ENCODE data around the gene PGLYRP3.

PGLYRP3 gene

DNA sequence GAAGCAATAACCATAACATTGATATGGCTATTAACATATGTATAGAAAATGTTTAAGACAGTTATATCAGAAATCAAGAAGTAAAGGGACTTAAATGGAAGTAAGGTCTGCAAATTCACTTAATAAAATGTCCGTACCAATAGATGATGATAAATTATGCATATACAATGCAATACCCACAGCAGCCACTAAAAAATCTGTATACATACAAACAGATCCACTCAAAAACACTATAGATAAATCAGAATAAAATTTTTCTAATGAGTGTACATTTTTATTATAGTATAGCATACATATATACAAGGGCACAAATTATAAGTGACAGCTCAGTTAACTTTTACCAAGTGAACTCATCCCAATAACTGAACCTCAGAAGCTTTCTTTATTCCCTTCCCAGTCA is 47.3 kb downstream of the PGLYRP3 start:
- no peak overlapping the region for H3K27ac ChIP-seq
- DNase-seq (ENCODE audit: low read depth, low spot score), result no peak

DNA sequence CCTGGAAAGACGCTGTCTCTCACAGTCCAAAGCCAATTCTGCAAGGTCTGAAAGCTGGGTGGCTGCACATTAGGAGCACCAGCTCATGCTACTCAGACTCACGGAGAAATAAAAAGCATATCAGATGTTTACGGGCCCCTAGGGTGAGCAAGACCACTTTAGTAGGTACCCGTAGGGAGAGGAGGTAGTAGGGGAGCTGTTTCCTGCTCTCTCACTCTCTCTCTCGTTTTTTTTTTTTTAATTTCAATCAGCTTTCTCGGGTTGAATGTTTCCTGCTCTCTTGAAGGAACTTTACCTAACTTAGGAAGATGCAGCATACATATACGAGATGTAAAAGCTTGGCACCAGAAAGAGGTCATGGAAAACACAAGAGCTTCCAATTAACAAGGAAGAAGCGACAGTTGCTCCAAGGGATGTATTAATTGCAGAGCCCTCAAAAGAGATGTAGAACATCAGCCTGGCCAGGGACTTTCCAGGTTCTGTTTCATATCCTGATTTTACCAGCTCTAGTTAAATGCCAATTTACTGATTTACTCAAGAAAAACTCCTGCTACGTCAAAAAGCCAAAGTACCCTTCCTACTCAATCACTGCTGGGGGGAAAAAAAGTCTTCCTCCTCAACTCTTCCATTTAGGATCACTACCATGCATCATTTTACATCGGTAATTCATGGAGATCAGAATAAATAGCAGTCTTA is 50.1 kb downstream of the PGLYRP3 start:
- no peak for DNase-seq (ENCODE audit: low read depth, low spot score)
- no peak overlapping the region for H3K27ac ChIP-seq

DNA sequence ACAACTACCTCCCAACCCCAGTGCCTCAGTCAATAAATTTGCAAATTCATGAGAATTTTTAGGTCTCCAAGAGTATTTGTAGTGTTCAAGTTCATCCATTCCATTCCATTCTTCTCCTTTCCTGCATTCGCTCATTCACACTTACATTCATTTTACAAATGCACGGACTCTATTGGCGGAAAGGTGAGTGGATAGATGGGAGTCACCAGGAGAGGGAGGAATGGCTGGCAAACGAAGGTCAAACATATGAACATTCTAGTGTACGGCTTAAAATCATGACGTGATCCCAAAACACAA is 50.7 kb downstream of the PGLYRP3 start:
- DNase-seq (ENCODE audit: low read depth, low spot score), result no peak
- H3K27ac ChIP-seq, result no peak overlapping the region

DNA sequence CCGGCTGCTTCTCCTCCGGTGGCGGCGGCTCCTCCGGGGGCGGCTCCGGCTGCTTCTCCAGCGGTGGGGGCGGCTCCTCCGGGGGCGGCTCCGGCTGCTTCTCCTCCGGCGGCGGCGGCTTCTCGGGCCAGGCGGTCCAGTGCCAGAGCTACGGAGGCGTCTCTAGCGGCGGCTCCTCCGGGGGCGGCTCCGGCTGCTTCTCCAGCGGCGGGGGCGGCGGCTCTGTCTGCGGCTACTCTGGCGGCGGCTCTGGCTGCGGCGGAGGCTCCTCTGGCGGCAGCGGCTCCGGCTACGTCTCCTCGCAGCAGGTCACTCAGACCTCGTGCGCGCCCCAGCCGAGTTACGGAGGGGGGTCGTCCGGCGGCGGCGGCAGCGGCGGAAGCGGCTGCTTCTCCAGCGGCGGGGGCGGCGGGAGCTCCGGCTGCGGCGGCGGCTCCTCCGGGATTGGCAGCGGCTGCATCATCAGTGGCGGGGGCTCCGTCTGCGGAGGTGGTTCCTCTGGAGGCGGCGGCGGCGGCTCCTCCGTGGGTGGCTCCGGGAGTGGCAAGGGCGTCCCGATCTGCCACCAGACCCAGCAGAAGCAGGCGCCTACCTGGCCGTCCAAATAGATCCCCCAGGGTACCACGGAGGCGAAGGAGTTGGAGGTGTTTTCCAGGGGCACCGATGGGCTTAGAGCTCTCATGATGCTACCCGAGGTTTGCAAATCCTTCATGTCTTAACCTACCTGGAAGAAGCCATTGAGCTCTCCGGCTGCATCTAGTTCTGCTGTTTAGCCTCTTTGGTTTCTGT is 51.3 kb downstream of the PGLYRP3 start:
- no peak for DNase-seq (ENCODE audit: low read depth, low spot score)

DNA sequence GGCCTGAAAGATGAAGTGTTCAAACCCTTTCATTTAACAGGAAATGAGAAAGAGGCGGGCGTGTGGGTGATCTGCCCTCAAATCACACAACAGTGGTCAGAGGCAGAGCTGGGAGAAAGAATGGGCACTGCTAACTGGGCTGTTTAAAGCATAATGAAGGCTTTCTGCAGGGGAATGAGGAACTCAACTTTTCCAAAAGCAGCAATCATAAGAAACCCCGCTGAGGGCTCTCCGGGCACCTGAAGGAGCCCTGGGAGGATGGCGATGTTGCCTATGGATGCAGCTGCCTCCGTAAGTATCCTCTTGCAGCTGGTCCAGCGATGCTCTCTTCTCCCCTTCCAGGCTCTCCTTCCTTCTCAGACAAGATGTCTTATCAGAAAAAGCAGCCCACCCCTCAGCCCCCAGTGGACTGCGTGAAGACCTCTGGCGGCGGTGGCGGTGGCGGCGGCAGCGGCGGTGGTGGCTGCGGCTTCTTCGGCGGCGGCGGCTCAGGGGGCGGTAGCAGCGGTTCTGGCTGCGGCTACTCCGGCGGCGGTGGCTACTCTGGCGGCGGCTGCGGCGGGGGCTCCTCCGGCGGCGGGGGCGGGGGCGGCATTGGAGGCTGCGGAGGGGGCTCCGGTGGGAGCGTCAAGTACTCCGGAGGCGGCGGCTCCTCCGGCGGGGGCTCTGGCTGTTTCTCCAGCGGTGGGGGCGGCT is 52.0 kb downstream of the PGLYRP3 start:
- DNase-seq (ENCODE audit: low read depth, low spot score), result no peak
- H3K27ac ChIP-seq, result no peak overlapping the region

More for the DNA sequence above, 51.3 kb downstream of the PGLYRP3 start:
- H3K27ac ChIP-seq, result no peak overlapping the region

DNA sequence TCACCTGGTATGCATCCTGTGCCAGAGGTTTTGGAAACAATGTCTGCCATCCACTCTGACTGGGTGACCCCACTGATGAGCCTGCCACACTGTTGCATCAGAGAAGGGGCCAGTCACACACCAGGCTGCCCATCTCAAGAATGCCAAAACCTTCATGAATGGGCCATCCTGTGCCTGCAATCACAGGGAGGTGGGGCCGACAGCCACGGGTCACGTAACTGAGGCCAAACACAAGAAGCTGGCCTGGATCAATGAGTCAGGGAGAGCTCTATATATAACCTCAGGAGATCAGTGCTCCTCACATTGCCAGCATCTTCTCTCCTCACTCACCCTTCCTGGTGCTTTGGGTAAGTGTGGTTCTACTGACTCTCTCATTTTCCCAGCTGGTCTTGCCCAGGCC is 53.4 kb downstream of the PGLYRP3 start, which contains the start of gene LORICRIN:
LORICRIN (plus strand) TSS at position 301 of the 400 bp plus-strand sequence. CDS start 1,263 bp downstream, outside the sequence.
- DNase-seq (ENCODE audit: low read depth, low spot score), result no peak
- no peak within 1 kb of the TSS for H3K27ac ChIP-seq

DNA sequence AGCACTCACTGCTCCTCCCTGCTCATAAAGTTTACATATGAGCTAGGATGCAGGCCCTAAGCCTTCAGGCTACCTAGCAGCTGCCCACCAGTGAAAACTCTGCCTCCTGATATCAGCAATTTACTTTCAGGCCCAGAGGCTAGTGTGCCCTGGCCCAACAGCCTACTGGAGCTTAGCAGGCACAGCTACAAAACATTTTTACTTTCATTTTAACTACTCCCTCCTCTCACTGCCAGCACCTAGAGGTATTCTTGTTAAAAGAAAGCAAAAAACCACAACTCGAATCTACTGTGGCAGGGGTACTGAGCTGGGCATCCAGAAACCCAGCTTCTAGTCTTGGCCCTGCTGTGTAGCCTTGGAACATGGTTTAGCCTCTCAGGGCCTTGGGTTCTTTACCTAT is 59.1 kb downstream of the PGLYRP3 start:
- DNase-seq (ENCODE audit: low read depth, low spot score), result no peak
- no peak overlapping the region for H3K27ac ChIP-seq

DNA sequence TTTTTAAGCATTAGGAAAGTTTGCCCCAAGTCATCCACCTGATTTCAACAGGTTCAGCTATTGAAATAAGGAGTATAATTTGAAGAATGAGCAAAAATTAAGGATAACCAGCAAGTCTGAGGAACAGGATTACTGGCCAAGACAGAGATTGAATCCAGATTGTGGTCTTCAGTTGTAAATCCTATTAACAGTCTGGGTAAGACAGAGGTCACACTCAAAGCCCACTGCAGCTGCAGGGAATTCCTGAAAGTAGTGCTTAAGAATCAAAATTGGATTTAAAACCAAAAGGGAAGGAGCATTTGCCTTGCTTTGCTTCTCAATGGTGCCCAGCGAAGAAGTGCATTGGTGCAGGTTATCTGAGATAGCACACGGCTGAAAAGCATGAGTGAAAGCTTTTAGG is 59.7 kb downstream of the PGLYRP3 start:
- H3K27ac ChIP-seq, result no peak overlapping the region
- DNase-seq (ENCODE audit: low read depth, low spot score), result no peak

DNA sequence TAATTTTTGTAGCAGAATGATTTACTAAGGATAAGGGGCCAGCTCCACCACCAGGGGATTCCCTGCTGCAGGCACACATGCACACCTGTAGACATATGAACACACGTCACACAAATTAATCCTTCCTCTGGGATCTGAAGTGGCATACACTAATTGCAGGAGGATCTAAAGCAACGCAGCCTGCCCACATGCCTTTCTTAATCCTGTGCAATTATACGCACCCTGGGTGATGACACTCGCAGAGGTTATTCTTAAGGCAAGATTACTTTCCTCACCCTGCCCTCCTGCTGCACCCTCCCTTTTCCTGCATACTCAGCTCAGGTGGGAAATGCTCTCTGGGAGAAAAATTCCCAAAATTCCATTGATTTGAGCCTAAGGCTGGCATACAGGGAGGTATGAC is 60.8 kb downstream of the PGLYRP3 start:
- no peak for DNase-seq (ENCODE audit: low read depth, low spot score)
- no peak overlapping the region for H3K27ac ChIP-seq

DNA sequence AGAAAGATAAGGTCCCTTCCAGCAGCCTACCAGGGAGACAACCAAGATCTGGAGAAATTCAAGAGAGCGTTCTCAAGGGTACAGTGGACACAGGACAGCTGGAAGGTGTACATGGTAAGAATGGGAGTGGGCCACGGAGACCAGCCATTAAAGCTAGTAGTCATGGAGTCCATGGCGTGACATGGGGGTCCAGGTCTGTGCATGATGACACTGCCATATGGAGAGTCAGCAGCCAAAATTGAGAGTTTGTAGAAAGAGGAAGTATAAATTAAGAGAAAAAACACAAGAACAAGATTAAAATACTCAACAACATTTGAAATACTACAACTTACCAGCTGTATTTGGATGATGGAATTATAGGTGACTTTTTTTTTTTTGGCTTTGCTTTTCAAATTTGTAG is 61.2 kb downstream of the PGLYRP3 start:
- DNase-seq (ENCODE audit: low read depth, low spot score), result no peak
- H3K27ac ChIP-seq, result no peak overlapping the region

DNA sequence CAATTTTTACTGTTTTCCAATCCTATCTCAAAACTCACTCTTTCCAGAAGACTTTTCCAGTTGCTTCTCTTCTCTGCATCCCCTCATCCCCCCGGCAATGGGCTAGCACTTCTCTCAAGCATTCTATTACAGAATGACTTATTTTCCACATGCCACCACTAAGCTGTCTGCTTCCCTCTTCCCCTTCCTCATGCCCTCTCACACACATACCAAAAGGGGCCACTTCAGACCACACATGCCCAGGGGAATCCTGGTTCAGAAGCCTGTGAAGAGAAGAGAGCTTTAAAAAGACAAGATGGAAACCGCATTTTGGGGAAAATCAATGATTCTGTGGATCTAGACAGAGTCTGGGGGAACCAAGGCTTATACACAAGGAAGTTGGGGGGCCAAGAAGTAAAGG is 61.7 kb downstream of the PGLYRP3 start:
- DNase-seq (ENCODE audit: low read depth, low spot score), result no peak
- no peak overlapping the region for H3K27ac ChIP-seq

DNA sequence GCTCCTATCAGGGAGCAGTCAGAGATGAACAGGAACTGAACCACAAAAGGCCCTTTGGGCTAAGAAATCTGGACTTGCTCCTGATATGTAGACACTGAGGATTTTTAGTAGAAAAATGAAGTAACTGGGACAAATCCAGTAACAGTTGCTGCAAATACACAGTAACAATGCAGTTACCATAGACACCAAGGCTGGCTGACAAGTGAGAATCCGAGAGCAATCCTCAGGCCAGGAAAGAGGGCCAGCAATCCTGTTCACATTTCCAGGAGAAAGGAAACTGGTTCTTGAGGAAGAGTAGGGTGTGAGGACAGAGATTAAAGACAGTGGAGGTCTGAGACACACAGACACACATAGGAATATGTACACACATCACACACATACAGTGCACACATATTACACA is 62.6 kb downstream of the PGLYRP3 start:
- no peak overlapping the region for H3K27ac ChIP-seq
- no peak for DNase-seq (ENCODE audit: low read depth, low spot score)

DNA sequence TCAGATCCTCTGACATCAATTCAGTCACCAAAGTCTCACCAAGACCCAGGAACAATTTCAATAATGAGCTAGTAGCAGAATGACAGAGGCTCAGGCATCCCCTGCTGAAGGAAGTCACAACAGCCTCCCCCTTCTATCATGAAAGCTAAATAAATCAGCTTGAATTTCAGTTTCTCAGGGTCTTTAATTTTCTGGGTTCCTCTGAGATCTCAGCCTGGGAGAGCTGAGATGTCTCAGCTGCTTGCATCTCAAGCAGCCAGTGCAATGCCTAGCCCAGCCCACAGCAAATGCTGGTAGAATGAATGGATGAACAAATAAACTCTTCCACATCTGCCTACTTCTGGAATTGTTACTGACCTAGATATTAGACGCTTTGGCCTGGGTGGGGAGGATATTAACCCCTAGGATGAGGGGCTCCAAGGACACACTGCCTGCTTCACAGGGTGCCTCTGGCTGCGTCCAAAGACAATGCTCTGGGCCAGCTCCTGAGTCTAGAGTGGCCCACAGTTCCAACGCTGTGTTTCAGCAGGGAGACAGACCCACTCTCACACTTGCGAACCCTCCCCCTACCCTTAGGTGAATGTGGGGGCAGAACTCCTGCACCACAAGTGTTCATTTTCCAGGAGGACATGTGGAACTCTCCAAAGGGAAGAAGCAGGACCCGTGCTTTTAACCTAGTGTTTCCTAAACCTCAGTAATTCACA is 64.4 kb downstream of the PGLYRP3 start:
- DNase-seq (ENCODE audit: low read depth, low spot score), result no peak
- no peak overlapping the region for H3K27ac ChIP-seq
